IMR-90 (cell line): ENCODE results near the gene TSGA10IP. TPM values are rescaled to one million over a fixed set of nuclear protein-coding genes. Genes with fewer than 3 reads are reported as not detected.
A peak's percentile ranks its signal among the peaks of the same experiment; 100 is the strongest.

ENCODE experiments used
- CEBPB ChIP-seq: IDR thresholded peaks from 2 replicates; pipeline ENCODE4 v1.6.1; 2012; ENCODE audit warnings: low read depth, low read length, improper control_type of control experiment
- MAFK ChIP-seq: IDR thresholded peaks from 2 replicates; pipeline ENCODE4 v1.6.1; 2012; ENCODE audit warnings: low read depth, low read length, improper control_type of control experiment
- NFE2L2 ChIP-seq: fragments of 150-350 bp; IDR thresholded peaks from 2 replicates; pipeline ENCODE4 v1.6.1; 2016; ENCODE audit warnings: low read depth, mild to moderate bottlenecking, low read length
- polyA plus RNA-seq, 3 experiments: library from polyadenylated mRNA; depleted of rRNA; stranded (reverse); fragments of >200 nt; gene quantifications; 2 replicates each; pipeline ENCODE4 v1.2.3, GENCODE V29; 2012; ENCODE audit warnings: low replicate concordance in 1 of 3
- total RNA-seq: library from RNA; depleted of rRNA; stranded (reverse); fragments of >200 nt; gene quantifications from 2 replicates; pipeline ENCODE4 v1.2.3, GENCODE V29; 2012

Gene TSGA10IP
- total and polyA plus RNA-seq, 2 of the 4 experiments (the other 2 are of a cell fraction), result 0.21 TPM; not detected in 1

- peak; percentile 97 for TF ChIP-seq NFE2L2
- peak; percentile 49; the same call in 1 of the 2 replicates for TF ChIP-seq MAFK
- no peak for TF ChIP-seq CEBPB
These were observed 45.7 kb upstream of the TSGA10IP start (continued) for GRCh38 chr11:65899356-65900124.
